NK-92 treated with Interleukin-12 subunit alpha and Interleukin-12 subunit beta, amount 100 ng/mL, for 24 hours (cell line): Measurements from ENCODE around the gene ANGPTL4.

ENCODE experiments used
- DNase-seq: peaks from one replicate; lab custom pipeline; 2025; lab: John Stamatoyannopoulos, UW

ANGPTL4 gene

DNA sequence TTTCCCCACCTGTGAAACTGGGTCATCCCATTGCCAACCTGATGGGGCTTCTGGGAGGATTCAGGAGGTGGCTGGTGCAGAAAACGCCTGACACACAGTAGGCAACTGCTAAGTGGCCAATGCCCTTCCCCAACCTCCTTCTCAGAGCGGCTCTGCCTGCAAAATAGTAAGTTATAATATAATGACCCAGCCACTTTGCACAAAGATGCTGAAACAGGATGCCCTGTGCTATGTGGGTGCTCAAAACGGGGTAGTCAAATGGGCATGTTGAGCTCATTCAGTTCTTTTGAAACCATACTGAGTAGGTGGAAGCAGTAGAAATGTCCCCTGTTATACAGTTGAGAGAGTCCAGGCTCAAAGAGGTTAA is 49.7 kb downstream of the ANGPTL4 start:
- no peak for DNase-seq

DNA sequence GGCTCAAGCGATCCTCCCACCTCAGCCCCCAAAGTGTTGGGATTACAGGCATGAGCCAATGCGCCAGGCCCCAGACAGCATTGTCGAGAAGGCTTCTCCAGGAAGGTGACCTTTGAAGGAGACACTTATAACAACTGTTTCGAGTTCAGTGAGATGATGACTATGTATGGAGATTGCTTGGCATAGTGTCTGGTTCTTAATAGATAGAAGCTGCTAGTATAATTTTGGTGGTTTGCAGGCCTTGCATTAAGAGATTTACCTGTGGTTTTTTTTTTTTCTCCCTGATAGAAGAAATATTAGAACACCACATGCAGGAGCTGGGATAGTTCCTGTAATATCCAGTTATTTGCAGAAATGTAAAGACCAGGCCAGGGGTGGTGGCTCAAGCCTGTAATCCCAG is 52.8 kb downstream of the ANGPTL4 start:
- DNase-seq = no peak

DNA sequence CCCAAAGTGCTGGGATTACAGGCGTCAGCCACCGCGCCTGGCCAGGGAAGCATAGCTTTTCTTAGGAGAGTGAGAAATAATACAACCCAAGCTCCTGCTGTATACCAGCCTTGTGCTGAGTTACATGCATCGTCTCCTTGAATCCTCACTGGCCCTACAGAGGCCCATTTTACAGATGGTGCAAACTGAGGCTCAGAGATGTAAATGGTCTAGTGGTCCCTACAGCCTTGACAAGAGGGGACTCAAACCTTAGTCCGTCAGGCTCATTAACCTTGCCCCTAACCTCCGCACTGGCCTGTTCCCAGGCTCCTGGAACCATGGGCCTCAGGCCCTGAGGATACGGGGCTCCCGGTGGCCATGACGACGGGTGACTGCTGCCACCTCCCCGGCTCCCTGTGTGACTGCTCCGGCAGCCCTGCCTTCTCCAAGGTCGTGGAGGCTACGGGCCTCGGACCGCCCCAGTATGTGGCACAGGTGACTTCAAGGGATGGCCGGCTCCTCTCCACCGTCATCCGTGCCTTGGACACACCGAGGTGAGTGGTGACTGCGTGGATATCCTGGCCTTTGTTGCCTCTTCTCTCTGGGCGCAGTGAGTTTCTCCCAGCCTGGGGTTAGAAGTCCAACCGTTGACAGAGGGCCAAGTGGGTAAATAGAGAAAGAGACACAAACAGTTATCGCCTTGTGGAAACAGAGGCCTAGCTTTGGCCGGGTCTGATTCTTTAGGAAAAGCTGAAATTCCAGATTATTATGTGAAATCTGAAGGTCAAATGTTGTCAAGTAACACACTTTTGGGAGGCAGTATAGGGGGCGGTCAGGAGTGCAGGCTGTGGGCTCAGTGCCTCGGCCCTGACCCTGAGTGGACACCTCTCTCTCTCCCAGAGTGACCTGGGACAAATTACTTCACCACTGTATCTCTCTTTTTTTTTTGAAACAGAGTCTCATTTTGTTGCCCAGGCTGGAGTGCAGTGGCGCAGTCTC is 57.8 kb downstream of the ANGPTL4 start:
- DNase-seq = no peak

DNA sequence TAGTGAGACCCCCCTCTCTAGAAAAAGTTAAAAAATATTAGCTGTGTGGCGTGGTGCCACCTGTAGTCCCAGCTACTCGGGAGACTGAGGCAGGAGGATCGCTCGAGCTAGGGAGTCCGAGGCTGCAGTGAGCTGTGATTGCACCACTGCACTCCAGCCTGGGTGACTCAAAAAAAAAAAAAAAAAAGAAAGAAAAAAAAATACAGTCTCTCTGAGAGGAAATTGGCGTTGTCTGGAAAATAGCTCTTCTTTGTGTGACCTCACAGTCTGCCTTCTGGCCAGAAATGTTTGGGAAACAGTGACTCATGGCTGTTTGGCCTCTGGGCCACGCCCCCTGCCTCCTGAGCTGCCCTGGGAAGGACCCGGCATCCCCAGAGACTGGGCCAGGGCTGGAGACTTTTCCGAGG is 59.9 kb downstream of the ANGPTL4 start:
- DNase-seq = no peak
